GM18502 (cell line): ENCODE measurements around the gene GAS2L3.
"Not testable (repeated sequence)": the region's sequence is repeated elsewhere in the genome, so short reads cannot be mapped to it uniquely, and the experiment has no call there.

ENCODE experiments used
- ATAC-seq: cut with Tn5 transposase; IDR thresholded peaks from one replicate; pipeline ENCODE4 v1.9.1; 2021; ENCODE audit warnings: mild to moderate bottlenecking; ENCODE audit not compliant: unreplicated experiment, poor library complexity

Gene GAS2L3

GRCh38 chr12:100573292-100574186 lies at the start of gene GAS2L3:
GAS2L3 (plus strand) TSS chr12:100573684; CDS start chr12:100594905, 21,221 bp downstream.
- peak; percentile 96 for ATAC-seq

GRCh38 chr12:100528034-100528433 lies 45.5 kb upstream of the GAS2L3 start:
- no peak for ATAC-seq

GRCh38 chr12:100528471-100529127 lies 44.9 kb upstream of the GAS2L3 start:
- ATAC-seq = no peak

- ATAC-seq = no peak
Measured at GRCh38 chr12:100529756-100530350, 43.6 kb upstream of the GAS2L3 start.

GRCh38 chr12:100533376-100533775 lies 40.1 kb upstream of the GAS2L3 start:
- no peak for ATAC-seq

GRCh38 chr12:100534625-100535227 lies 38.8 kb upstream of the GAS2L3 start:
- ATAC-seq = no peak

GRCh38 chr12:100539202-100539601 lies 34.3 kb upstream of the GAS2L3 start:
- no peak for ATAC-seq

GRCh38 chr12:100544165-100544564 lies 29.3 kb upstream of the GAS2L3 start:
- ATAC-seq = no peak

- ATAC-seq = no peak
Measured at GRCh38 chr12:100545092-100545491, 28.4 kb upstream of the GAS2L3 start.

- ATAC-seq = no peak
Measured at GRCh38 chr12:100553936-100554335, 19.5 kb upstream of the GAS2L3 start.

GRCh38 chr12:100554608-100555077 lies 18.8 kb upstream of the GAS2L3 start:
- ATAC-seq = no peak

- no peak for ATAC-seq
Measured at GRCh38 chr12:100555722-100556121, 17.8 kb upstream of the GAS2L3 start.

GRCh38 chr12:100557357-100557756 lies 16.1 kb upstream of the GAS2L3 start:
- no peak for ATAC-seq

GRCh38 chr12:100559261-100559660 lies 14.2 kb upstream of the GAS2L3 start:
- not testable (repeated sequence) for ATAC-seq

GRCh38 chr12:100564090-100564489 lies 9.4 kb upstream of the GAS2L3 start:
- no peak for ATAC-seq

- no peak for ATAC-seq
Measured at GRCh38 chr12:100564905-100565467, 8.5 kb upstream of the GAS2L3 start.

- ATAC-seq = no peak
Measured at GRCh38 chr12:100565987-100566545, 7.4 kb upstream of the GAS2L3 start.

- ATAC-seq = peak; percentile 98
Measured at GRCh38 chr12:100566887-100567637, 6.4 kb upstream of the GAS2L3 start.

GRCh38 chr12:100567945-100568344 lies 5.5 kb upstream of the GAS2L3 start:
- ATAC-seq = peak; percentile 36
